Stimulated activated naive CD4-positive, alpha-beta T cell treated with Interleukin-2 at 50 U/mL for 16 hours (primary cell): ENCODE data around the gene FAM3D.
"Not testable (repeated sequence)": the region's sequence is repeated elsewhere in the genome, so short reads cannot be mapped to it uniquely, and the experiment has no call there.

Experiments used
- DNase-seq: peaks from one replicate; lab custom pipeline; 2025; lab: John Stamatoyannopoulos, UW

FAM3D gene

GRCh38 chr3:58683001-58683458 lies 16.5 kb upstream of the FAM3D start:
- no peak for DNase-seq

- no peak for DNase-seq
Observed at GRCh38 chr3:58681863-58682262, 15.3 kb upstream of the FAM3D start.

GRCh38 chr3:58680879-58681525 lies 14.4 kb upstream of the FAM3D start:
- no peak for DNase-seq

- DNase-seq = no peak
Observed at GRCh38 chr3:58679974-58680666, 13.5 kb upstream of the FAM3D start.

GRCh38 chr3:58679446-58679845 lies 12.9 kb upstream of the FAM3D start:
- DNase-seq = no peak

GRCh38 chr3:58678177-58678970 lies 11.8 kb upstream of the FAM3D start:
- DNase-seq = not testable (repeated sequence)

- DNase-seq = no peak
Observed at GRCh38 chr3:58672880-58673279, 6.3 kb upstream of the FAM3D start.

GRCh38 chr3:58672451-58672850 lies 5.9 kb upstream of the FAM3D start:
- no peak for DNase-seq

GRCh38 chr3:58670506-58671135 lies 4.0 kb upstream of the FAM3D start:
- DNase-seq = no peak

- DNase-seq = no peak
Observed at GRCh38 chr3:58668247-58668646, 1.7 kb upstream of the FAM3D start.

GRCh38 chr3:58667704-58668103 lies 1.1 kb upstream of the FAM3D start:
- no peak for DNase-seq

GRCh38 chr3:58667229-58667628 lies 655 bp upstream of the FAM3D start:
- no peak for DNase-seq

GRCh38 chr3:58665405-58665804 lies 1.2 kb downstream of the FAM3D start:
- DNase-seq = no peak

- DNase-seq = no peak
Observed at GRCh38 chr3:58664611-58665010, 2.0 kb downstream of the FAM3D start.

GRCh38 chr3:58661836-58662420 lies 4.6 kb downstream of the FAM3D start:
- DNase-seq = no peak

- no peak for DNase-seq
Observed at GRCh38 chr3:58660998-58661397, 5.6 kb downstream of the FAM3D start.

GRCh38 chr3:58659051-58659675 lies 7.4 kb downstream of the FAM3D start:
- DNase-seq = no peak

GRCh38 chr3:58658508-58658907 lies 8.1 kb downstream of the FAM3D start:
- no peak for DNase-seq

- no peak for DNase-seq
Observed at GRCh38 chr3:58657571-58658141, 8.9 kb downstream of the FAM3D start.

- no peak for DNase-seq
Observed at GRCh38 chr3:58657036-58657520, 9.5 kb downstream of the FAM3D start.

- DNase-seq = no peak
Observed at GRCh38 chr3:58656631-58657030, 9.9 kb downstream of the FAM3D start.
